H1 (cell line): ENCODE measurements around the gene IRF7.

Experiments
- EZH2 ChIP-seq: fragments of 200-600 bp; sonication (generic); IDR thresholded peaks from 2 replicates; pipeline ENCODE4 v1.7.1; 2012; ENCODE audit warnings: low read depth, mild to moderate bottlenecking, moderate library complexity, low read length, inconsistent platforms; ENCODE audit not compliant: severe bottlenecking
- TF ChIP-seq, protein P1 (sequence below), 3 experiments: IDR thresholded peaks; 1 replicate in 2 of 3; 2 replicates in 1 of 3; pipeline versions ENCODE4 v1.5.1 to v1.6.1; 2011; ENCODE audit warnings: low read length in 3 of 3, mild to moderate bottlenecking in 3 of 3, inconsistent platforms in 2 of 3, low read depth in 1 of 3, moderate library complexity in 1 of 3; ENCODE audit not compliant: insufficient read depth in 1 of 3; ENCODE audit errors: control extremely low read depth in 1 of 3

DNA sequence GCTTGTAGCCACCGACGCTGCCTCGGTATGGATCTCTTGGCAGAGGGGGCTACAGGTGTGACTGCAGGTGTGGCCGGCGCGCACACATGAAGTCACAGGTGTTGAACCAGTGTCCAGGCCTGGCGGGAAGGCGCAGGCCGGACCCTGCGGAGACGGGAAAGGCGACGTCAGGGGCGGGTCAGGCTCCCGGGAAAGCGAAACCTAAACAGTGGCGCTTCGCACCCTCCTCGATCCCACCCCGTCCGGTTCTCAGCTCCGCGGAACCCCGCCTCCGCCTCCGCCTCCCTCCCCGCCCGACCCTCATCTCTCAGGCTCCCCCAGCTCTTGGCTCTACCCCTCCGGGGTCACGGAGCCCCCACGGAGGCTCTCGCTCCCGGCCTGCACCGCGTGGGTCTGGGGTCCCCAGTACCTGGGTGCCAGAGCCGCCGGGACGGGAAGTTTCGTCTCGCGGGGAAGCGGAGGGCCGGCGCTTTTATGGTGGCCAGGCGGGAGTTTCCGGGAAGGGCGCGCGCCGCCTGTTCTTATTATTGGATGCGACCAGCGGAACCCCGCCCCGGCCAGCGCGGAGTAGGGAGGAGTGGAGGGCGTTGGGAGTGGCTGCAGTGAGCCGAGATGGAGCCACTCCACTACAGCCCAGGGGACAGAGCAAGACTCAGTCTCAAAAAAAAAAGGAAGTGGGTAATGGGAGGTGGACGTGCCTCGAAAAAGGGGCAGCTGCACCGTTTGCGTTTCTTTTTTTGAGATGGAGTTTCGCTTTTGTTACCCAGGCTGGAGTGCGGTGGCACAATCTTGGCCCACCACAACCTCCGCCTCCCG is at the start of gene IRF7:
- TF ChIP-seq, protein P1, sequence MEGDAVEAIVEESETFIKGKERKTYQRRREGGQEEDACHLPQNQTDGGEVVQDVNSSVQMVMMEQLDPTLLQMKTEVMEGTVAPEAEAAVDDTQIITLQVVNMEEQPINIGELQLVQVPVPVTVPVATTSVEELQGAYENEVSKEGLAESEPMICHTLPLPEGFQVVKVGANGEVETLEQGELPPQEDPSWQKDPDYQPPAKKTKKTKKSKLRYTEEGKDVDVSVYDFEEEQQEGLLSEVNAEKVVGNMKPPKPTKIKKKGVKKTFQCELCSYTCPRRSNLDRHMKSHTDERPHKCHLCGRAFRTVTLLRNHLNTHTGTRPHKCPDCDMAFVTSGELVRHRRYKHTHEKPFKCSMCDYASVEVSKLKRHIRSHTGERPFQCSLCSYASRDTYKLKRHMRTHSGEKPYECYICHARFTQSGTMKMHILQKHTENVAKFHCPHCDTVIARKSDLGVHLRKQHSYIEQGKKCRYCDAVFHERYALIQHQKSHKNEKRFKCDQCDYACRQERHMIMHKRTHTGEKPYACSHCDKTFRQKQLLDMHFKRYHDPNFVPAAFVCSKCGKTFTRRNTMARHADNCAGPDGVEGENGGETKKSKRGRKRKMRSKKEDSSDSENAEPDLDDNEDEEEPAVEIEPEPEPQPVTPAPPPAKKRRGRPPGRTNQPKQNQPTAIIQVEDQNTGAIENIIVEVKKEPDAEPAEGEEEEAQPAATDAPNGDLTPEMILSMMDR (IDR thresholded peaks at IDR 0.05; ENCODE audit: control extremely low read depth in 1 of 3, insufficient read depth in 1 of 3, low read depth in 1 of 3, low read length in 3 of 3) = no peak
- TF ChIP-seq EZH2 = no peak
